Measurements from ENCODE around the gene RPL35A. TPM values are rescaled to one million over a fixed set of nuclear protein-coding genes. Genes with fewer than 3 reads are reported as not detected.

The RPL35A gene
- total and polyA plus RNA-seq, 2 experiments from 2014 or later, result 1,070 to 2,096 TPM

- no peak overlapping the region for H3K27ac Mint-ChIP-seq
- no peaks in the 10 kb centered on the region for H3K4me1 ChIP-seq (ENCODE audit: insufficient read depth)
- H4K20me1 ChIP-seq (replicated peaks; ENCODE audit: insufficient read depth), result no peaks in the 10 kb centered on the region
- no peak overlapping the region for H3K4me3 Mint-ChIP-seq
- peaks cover 16% of the 10 kb centered on the region; the same call in 2 of the 3 replicates for H3K9me3 Mint-ChIP-seq
- no peak overlapping the region for H3K27ac ChIP-seq (ENCODE audit: low read depth)
- TF ChIP-seq JUNB (IDR thresholded peaks at IDR 0.05; ENCODE audit: unreplicated experiment) (no peak), EZH2 (IDR thresholded peaks at IDR 0.05; ENCODE audit: low read depth, unreplicated experiment) (no peak), STAT1 (IDR thresholded peaks at IDR 0.05; ENCODE audit: unreplicated experiment) (no peak)
- no peaks in the 10 kb centered on the region for H3K79me2 ChIP-seq (replicated peaks; ENCODE audit: insufficient read depth)
- H2AFZ ChIP-seq, result no peak overlapping the region
- no peak overlapping the region for H3K4me3 ChIP-seq
- ATAC-seq (no peak), DNase-seq (ENCODE audit: low spot score) (no peak)
- no peak overlapping the region for H3K4me2 ChIP-seq
- H3F3A ChIP-seq (replicated peaks; ENCODE audit: low read depth), result no peaks in the 10 kb centered on the region
- H3K27me3 ChIP-seq (ENCODE audit: insufficient read depth), result no peaks in the 10 kb centered on the region
- no peaks in the 10 kb centered on the region for H3K9me2 ChIP-seq (ENCODE audit: insufficient read depth)
- H3K36me3 Mint-ChIP-seq (ENCODE audit: low read depth), result peaks cover 13% of the 10 kb centered on the region; the same call in 2 of the 3 replicates
- peaks cover 6% of the 10 kb centered on the region for H3K4me1 Mint-ChIP-seq
- H3K36me3 ChIP-seq (ENCODE audit: insufficient read depth), result no peaks in the 10 kb centered on the region
- no peaks in the 10 kb centered on the region for H3K27me3 Mint-ChIP-seq (ENCODE audit: insufficient read depth, low read depth, poor library complexity)
Measured at GRCh38 chr3:197974016-197974415, 24.0 kb downstream of the RPL35A start.

GRCh38 chr3:197975311-197975710 is 25.3 kb downstream of the RPL35A start:
- H3K4me3 Mint-ChIP-seq, result no peak overlapping the region
- Histone ChIP-seq H3K36me3 (ENCODE audit: insufficient read depth) (no peaks in the 10 kb centered on the region), H4K20me1 (replicated peaks; ENCODE audit: insufficient read depth) (no peaks in the 10 kb centered on the region), H3K4me3 (no peak overlapping the region), H3K79me2 (replicated peaks; ENCODE audit: insufficient read depth) (no peaks in the 10 kb centered on the region), H2AFZ (no peak overlapping the region), H3K9me2 (ENCODE audit: insufficient read depth) (no peaks in the 10 kb centered on the region), H3K4me1 (ENCODE audit: insufficient read depth) (no peaks in the 10 kb centered on the region), H3K27ac (ENCODE audit: low read depth) (no peak overlapping the region), H3F3A (replicated peaks; ENCODE audit: low read depth) (no peaks in the 10 kb centered on the region), H3K27me3 (ENCODE audit: insufficient read depth) (no peaks in the 10 kb centered on the region), H3K4me2 (no peak overlapping the region)
- no peak for DNase-seq (ENCODE audit: low spot score)
- H3K9me3 Mint-ChIP-seq, result peaks cover 15% of the 10 kb centered on the region; the same call in 2 of the 3 replicates
- TF ChIP-seq EZH2 (IDR thresholded peaks at IDR 0.05; ENCODE audit: low read depth, unreplicated experiment) (no peak), ZNF114 (CRISPR knock-in tag; IDR thresholded peaks at IDR 0.05) (no peak), STAT1 (IDR thresholded peaks at IDR 0.05; ENCODE audit: unreplicated experiment) (no peak), ETS1 (IDR thresholded peaks at IDR 0.05) (no peak), ZNF331 (CRISPR knock-in tag; IDR thresholded peaks at IDR 0.05; ENCODE audit: low read depth) (no peak), REST (IDR thresholded peaks at IDR 0.05; ENCODE audit: unreplicated experiment) (no peak)
- no peak overlapping the region for H3K27ac Mint-ChIP-seq
- no peak for ATAC-seq
- H3K36me3 Mint-ChIP-seq (ENCODE audit: low read depth), result peaks cover 13% of the 10 kb centered on the region; the same call in 2 of the 3 replicates
- H3K4me1 Mint-ChIP-seq, result peaks cover 4% of the 10 kb centered on the region; the same call in 2 of the 3 replicates
- H3K27me3 Mint-ChIP-seq (ENCODE audit: insufficient read depth, low read depth, poor library complexity), result no peaks in the 10 kb centered on the region

Data from GM23338 (cell line).